OCI-LY3 (cell line): ENCODE measurements around the gene COQ8B.
A peak's percentile ranks its signal among the peaks of the same experiment; 100 is the strongest.

Experiments used
- H2AFZ ChIP-seq: fragments of 200-600, 300-600 bp; shearing (Covaris generic); 2 replicates; pipeline ENCODE4 v1.6.0; 2014; ENCODE audit warnings: antibody characterized with exemption, low read depth, low read length
- H3K27ac ChIP-seq: fragments of 200-600, 300-600 bp; sonication (generic); 2 replicates; pipeline ENCODE4 v1.5.1; 2014; ENCODE audit warnings: mild to moderate bottlenecking, low read length, moderate library complexity, mixed read lengths
- H3K27me3 ChIP-seq: fragments of 200-600, 300-600 bp; sonication (generic); 2 replicates; pipeline ENCODE4 v1.6.1; 2014; ENCODE audit warnings: low read depth, low read length, mixed read lengths
- H3K36me3 ChIP-seq: fragments of 200-600, 300-600 bp; sonication (generic); replicated peaks from 2 replicates; pipeline ENCODE3; 2014; ENCODE audit warnings: low read depth, low read length, mixed read lengths
- H3K4me1 ChIP-seq: fragments of 300-600, 200-600 bp; sonication (generic); 2 replicates; pipeline ENCODE4 v1.6.1; 2014; ENCODE audit warnings: low read length, mixed read lengths
- H3K4me2 ChIP-seq: fragments of 200-600, 300-600 bp; sonication (generic); 2 replicates; pipeline ENCODE4 v1.6.1; 2014; ENCODE audit warnings: low read length, mixed read lengths
- H3K4me3 ChIP-seq: fragments of 300-600, 200-600 bp; sonication (generic); 2 replicates; pipeline ENCODE4 v1.5.1; 2014; ENCODE audit warnings: antibody characterized with exemption, mild to moderate bottlenecking, low read length, moderate library complexity
- H3K79me2 ChIP-seq: fragments of 300-600, 200-600 bp; shearing (Covaris generic); 2 replicates; pipeline ENCODE4 v1.6.1; 2014; ENCODE audit warnings: mild to moderate bottlenecking, low read length, mixed read lengths
- H3K9ac ChIP-seq: fragments of 300-600, 200-600 bp; shearing (Covaris generic); 2 replicates; pipeline ENCODE4 v1.6.0; 2014; ENCODE audit warnings: mild to moderate bottlenecking, low read length, moderate library complexity
- H3K9me3 ChIP-seq: fragments of 200-600, 300-600 bp; shearing (Covaris generic); 2 replicates; pipeline ENCODE4 v1.6.1; 2014; ENCODE audit warnings: low read length, mixed read lengths; ENCODE audit not compliant: insufficient read depth
- H4K20me1 ChIP-seq: fragments of 200-600, 300-600 bp; sonication (generic); 2 replicates; pipeline ENCODE4 v1.6.1; 2016; ENCODE audit warnings: low read length, mixed read lengths; ENCODE audit not compliant: insufficient read depth
- EZH2phosphoT487 ChIP-seq: fragments of 200-600 bp; shearing (Covaris generic); IDR thresholded peaks from 2 replicates; pipeline ENCODE4 v1.6.1; 2018; ENCODE audit warnings: antibody characterized with exemption, mixed run types, low read depth
- TF ChIP-seq, protein P1 (sequence below): fragments of 200-600, 300-600 bp; sonication (generic); IDR thresholded peaks from 2 replicates; pipeline ENCODE4 v1.5.1; 2014; ENCODE audit warnings: antibody characterized with exemption, low read length, low read depth

COQ8B gene

DNA sequence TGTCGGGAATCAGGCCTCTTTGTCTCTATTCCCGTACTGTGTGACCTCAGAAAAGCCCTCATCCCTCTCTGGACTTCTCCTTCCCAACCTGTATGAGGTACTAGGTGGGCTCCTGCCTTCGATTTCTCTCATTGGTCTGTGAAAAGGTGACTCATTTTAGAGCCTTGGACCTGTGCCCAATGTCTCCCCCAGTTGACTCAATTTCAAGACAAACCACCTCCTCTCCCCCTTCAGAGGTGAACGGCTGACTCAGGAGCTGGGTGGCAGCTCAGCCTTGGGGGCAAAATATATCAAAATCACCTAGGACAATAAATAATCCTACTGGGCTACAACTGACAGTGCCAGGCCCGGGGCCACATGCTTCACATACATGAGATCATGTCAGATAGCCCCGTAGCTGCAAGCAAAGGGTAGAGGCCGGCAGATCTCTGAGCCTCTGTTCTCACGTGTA lies 630 bp downstream of the COQ8B start:
- Histone ChIP-seq H3K36me3 (peaks cover 12% of the 10 kb centered on the region), H3K4me3 (peak overlapping the region; percentile 79), H3K9ac (peak overlapping the region; percentile 82), H3K79me2 (peaks cover 50% of the 10 kb centered on the region), H3K9me3 (no peaks in the 10 kb centered on the region), H3K27ac (peak overlapping the region; percentile 69), H4K20me1 (no peaks in the 10 kb centered on the region), H3K4me1 (peaks cover 36% of the 10 kb centered on the region), H2AFZ (peak overlapping the region; percentile 44; the same call in 1 of the 2 replicates), H3K4me2 (peak overlapping the region; percentile 73), H3K27me3 (no peaks in the 10 kb centered on the region)
- TF ChIP-seq, protein P1, sequence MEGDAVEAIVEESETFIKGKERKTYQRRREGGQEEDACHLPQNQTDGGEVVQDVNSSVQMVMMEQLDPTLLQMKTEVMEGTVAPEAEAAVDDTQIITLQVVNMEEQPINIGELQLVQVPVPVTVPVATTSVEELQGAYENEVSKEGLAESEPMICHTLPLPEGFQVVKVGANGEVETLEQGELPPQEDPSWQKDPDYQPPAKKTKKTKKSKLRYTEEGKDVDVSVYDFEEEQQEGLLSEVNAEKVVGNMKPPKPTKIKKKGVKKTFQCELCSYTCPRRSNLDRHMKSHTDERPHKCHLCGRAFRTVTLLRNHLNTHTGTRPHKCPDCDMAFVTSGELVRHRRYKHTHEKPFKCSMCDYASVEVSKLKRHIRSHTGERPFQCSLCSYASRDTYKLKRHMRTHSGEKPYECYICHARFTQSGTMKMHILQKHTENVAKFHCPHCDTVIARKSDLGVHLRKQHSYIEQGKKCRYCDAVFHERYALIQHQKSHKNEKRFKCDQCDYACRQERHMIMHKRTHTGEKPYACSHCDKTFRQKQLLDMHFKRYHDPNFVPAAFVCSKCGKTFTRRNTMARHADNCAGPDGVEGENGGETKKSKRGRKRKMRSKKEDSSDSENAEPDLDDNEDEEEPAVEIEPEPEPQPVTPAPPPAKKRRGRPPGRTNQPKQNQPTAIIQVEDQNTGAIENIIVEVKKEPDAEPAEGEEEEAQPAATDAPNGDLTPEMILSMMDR = no peak

DNA sequence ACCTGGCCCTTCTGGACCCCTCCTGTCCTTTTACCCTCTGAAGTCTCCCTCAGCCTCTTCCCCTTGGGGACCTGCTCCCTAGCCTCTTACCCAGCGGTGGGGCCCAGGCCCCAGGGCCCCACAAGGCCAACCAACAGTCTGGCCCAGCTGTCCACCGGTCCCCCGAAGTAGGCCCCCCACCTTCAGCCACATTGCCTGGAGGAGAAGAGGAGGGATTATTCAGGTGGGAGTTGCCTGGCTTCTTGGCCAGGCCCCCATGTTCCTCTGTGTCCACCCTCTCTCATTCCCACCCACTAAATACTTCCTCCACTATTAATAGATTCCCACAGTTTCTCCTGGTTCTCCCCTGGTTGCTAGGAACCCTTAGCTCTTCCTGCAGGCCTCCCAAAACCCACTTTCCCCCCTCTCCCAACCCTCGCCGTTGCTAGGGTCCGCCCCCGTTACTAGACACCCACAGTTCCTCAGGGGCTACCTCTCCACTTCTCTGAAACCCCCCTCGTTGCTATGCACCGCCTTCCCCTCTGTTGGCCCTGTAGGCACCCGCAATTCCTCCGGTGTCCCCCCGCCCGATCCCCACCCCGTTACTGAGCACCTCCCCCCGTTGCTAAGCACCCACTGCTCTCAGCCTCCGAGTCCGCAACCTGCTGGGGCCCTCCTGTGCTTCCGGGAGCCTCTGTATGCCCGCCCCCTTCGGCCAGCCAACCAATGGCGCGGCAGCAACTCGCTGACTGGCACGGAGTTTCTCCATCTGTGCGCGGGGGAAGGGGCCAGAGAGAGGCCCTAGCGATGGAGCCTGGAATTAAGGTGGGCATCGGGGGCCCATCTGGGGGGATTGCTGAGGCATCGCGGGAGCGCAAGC lies 2.0 kb downstream of the COQ8B start:
- Histone ChIP-seq H4K20me1 (no peaks in the 10 kb centered on the region), H3K79me2 (peaks cover 39% of the 10 kb centered on the region), H3K4me2 (peak overlapping the region; percentile 73), H3K9ac (peak overlapping the region; percentile 82), H3K9me3 (no peaks in the 10 kb centered on the region), H3K27ac (peak overlapping the region; percentile 69), H3K4me1 (peaks cover 35% of the 10 kb centered on the region), H3K4me3 (peak overlapping the region; percentile 79), H2AFZ (peak overlapping the region; percentile 37), H3K36me3 (peaks cover 7% of the 10 kb centered on the region), H3K27me3 (no peaks in the 10 kb centered on the region)
- TF ChIP-seq, protein P1 = no peak
- no peak for TF ChIP-seq EZH2phosphoT487

DNA sequence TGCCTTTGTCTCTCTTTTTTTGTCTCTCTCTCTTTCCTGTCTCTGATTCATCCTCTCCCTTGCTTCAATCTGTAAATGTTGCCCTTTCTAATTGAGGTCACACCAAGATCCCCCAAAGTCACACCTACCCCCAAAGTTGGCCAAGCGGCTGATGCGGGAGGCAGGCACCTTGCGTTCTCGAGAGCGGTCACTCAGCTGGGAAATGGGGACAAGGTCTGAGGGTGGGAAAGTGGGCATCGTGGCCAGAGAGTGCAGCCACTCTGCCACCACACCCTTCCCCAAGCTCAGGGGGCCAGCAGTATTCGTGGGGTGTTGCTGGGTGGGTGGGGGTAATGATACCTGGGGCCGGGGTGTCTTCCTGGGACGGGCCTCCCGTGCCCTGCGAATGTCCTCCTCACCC lies 2.7 kb downstream of the COQ8B start:
- no peaks in the 10 kb centered on the region for H3K27me3 ChIP-seq
- peaks cover 27% of the 10 kb centered on the region for H3K4me1 ChIP-seq
- TF ChIP-seq EZH2phosphoT487 = no peak
- TF ChIP-seq, protein P1 = no peak
- H3K27ac ChIP-seq = no peak overlapping the region
- H3K36me3 ChIP-seq = peaks cover 9% of the 10 kb centered on the region
- H3K4me2 ChIP-seq = peak overlapping the region; percentile 73
- H3K9ac ChIP-seq = peak overlapping the region; percentile 72; the same call in 1 of the 2 replicates
- H3K4me3 ChIP-seq = peak overlapping the region; percentile 79
- no peaks in the 10 kb centered on the region for H4K20me1 ChIP-seq
- no peak overlapping the region for H2AFZ ChIP-seq
- H3K9me3 ChIP-seq = no peaks in the 10 kb centered on the region
- H3K79me2 ChIP-seq = peaks cover 32% of the 10 kb centered on the region

DNA sequence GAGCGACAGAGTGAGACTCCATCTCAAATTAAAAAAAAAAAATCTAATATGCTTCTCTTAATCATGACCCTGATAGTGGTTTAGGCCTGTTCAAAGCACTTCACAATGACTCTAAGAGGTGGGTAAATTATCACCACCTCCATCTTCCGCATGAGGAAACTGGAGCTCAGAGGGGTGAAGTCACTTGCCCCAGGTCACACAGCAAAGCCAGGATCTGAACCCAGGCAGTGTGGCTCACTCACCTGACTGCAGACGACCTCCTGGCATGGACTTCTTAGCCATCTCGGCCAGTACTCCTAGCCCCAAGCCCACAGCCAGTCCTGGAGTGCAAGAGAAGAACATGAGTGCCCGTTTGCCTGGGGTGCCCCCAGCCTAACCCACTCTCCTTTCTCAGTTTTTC lies 6.9 kb downstream of the COQ8B start:
- Histone ChIP-seq H2AFZ (no peak overlapping the region), H4K20me1 (no peaks in the 10 kb centered on the region), H3K9me3 (no peaks in the 10 kb centered on the region), H3K9ac (no peak overlapping the region), H3K4me1 (peaks cover 5% of the 10 kb centered on the region; the same call in 1 of the 2 replicates), H3K36me3 (peaks cover 19% of the 10 kb centered on the region), H3K27ac (no peak overlapping the region), H3K27me3 (no peaks in the 10 kb centered on the region), H3K4me2 (no peak overlapping the region), H3K4me3 (no peak overlapping the region), H3K79me2 (peaks cover 3% of the 10 kb centered on the region; the same call in 1 of the 2 replicates)
- TF ChIP-seq, protein P1 = no peak
- no peak for TF ChIP-seq EZH2phosphoT487
